Tibial artery (tissue), 4 donors: ENCODE results near the gene SCMH1.

Source experiments
- DNase-seq, 2 donors: peaks; one replicate each; pipeline ENCODE4 v3.0.0-alpha.2; 2019
- H3K27ac ChIP-seq, 2 donors: fragments of 200-600 bp; sonication (generic) in 1 of 2; 1 replicate in 1 of 2; 2 replicates in 1 of 2; pipeline ENCODE4 v1.5.1; 2018 to 2019; ENCODE audit warnings: mild to moderate bottlenecking in 1 of 2
- H3K27me3 ChIP-seq, 2 donors: fragments of 200-600 bp; sonication (generic) in 1 of 2; one replicate each; pipeline versions ENCODE4 v1.5.1 to v1.6.0; 2016 to 2019
- H3K36me3 ChIP-seq, 3 donors: fragments of 200-600 bp; sonication (generic) in 2 of 3; one replicate each; pipeline ENCODE4 v1.5.1; 2016 to 2019; ENCODE audit warnings: mild to moderate bottlenecking in 2 of 3
- H3K4me1 ChIP-seq, 4 donors: fragments of 200-600 bp; sonication (generic) in 2 of 4; 1 replicate in 3 of 4; 2 replicates in 1 of 4; pipeline ENCODE4 v1.5.1; 2016 to 2019
- H3K4me3 ChIP-seq, 2 donors: fragments of 200-600 bp; sonication (generic) in 1 of 2; 1 replicate in 1 of 2; 2 replicates in 1 of 2; pipeline ENCODE4 v1.5.1; 2018 to 2019; ENCODE audit warnings: mild to moderate bottlenecking in 2 of 2
- H3K9me3 ChIP-seq, 3 donors: fragments of 200-600 bp; sonication (generic) in 1 of 3; one replicate each; pipeline ENCODE4 v1.5.1; 2016 to 2019
- intact Hi-C: fragments of 100-400 bp; cut with DNase I; formaldehyde crosslinking; loops from one replicate; pipeline ENCODE4 v1.15.0; 2023; ENCODE audit warnings: low total_unique reads
- TF ChIP-seq, protein P1 (sequence below), 2 experiments: fragments of 200-600 bp in 1 of 2; fragments of 450-650 bp in 1 of 2; IDR thresholded peaks; one replicate each; pipeline ENCODE4 v1.5.1; 2017 to 2019; ENCODE audit warnings: antibody characterized with exemption in 2 of 2, mild to moderate bottlenecking in 1 of 2, moderate library complexity in 1 of 2

SCMH1 gene

DNA sequence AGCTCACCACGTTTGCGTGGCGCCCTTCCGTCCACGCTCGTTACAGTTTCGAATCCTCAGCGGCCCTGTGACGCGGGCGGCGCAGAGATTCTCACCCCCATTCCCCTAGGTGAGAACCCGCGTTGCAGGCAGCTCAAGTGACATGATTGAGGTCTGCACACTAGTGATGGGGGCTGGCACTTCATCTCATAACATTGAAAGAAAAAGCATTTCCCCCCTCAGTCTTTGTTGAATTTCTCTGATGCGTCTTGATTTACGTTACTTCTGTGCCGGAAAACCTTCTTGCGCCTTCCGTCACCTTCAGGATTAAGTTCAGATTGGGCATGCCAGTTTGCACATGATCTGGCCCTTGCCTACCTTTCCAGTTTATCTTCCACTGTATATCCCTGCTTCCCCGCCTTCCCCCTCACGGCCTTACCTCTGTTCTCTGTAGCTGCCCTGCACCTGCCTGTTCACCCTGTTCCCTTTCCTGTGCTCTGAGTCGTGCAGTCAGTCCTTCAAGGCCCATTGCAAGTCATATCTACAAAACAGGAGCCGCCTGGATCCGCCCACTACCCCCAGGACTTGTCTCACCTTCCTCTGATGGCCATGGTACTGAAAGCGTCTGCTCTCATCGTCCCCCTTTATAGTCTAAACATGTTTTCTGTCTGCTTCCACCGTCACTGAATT is 261.5 kb downstream of the SCMH1 start:
- H3K27ac ChIP-seq = peak overlapping the region; percentile 91 to 97
- TF ChIP-seq, protein P1, sequence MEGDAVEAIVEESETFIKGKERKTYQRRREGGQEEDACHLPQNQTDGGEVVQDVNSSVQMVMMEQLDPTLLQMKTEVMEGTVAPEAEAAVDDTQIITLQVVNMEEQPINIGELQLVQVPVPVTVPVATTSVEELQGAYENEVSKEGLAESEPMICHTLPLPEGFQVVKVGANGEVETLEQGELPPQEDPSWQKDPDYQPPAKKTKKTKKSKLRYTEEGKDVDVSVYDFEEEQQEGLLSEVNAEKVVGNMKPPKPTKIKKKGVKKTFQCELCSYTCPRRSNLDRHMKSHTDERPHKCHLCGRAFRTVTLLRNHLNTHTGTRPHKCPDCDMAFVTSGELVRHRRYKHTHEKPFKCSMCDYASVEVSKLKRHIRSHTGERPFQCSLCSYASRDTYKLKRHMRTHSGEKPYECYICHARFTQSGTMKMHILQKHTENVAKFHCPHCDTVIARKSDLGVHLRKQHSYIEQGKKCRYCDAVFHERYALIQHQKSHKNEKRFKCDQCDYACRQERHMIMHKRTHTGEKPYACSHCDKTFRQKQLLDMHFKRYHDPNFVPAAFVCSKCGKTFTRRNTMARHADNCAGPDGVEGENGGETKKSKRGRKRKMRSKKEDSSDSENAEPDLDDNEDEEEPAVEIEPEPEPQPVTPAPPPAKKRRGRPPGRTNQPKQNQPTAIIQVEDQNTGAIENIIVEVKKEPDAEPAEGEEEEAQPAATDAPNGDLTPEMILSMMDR (IDR thresholded peaks at IDR 0.05) = no peak
- no peak for DNase-seq
- peaks cover 0 to 85% (median 49%) of the 10 kb centered on the region in 4 donors for H3K4me1 ChIP-seq
- peak overlapping the region; percentile 78 to 89 for H3K4me3 ChIP-seq
- no peaks in the 10 kb centered on the region for H3K27me3 ChIP-seq
- no peaks in the 10 kb centered on the region for H3K9me3 ChIP-seq
- peaks cover 0 to 11% (median 7%) of the 10 kb centered on the region in 3 donors for H3K36me3 ChIP-seq
- intact Hi-C loops = no loop called here

DNA sequence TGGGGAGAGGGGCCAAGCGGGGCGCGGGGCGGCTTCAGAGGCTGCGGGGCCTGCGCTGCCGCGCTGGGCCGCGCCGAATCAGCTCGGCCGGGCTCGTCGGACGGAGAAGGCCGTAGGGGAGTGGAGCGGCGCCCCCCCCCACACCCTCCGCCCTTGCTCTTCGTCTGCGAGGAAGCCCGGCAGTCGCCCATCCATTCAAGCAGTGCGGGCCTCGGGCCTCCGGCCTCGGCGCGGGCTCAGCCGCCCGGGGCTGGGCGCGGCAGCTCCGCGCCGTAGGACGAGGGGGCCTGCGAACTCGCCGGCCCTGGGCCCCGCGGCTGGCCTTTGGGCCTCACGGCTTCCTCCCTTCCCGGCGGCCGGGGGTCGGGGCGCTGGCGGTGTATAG is 262.0 kb downstream of the SCMH1 start:
- H3K27me3 ChIP-seq = no peaks in the 10 kb centered on the region
- DNase-seq = no peak
- no peaks in the 10 kb centered on the region for H3K9me3 ChIP-seq
- H3K4me1 ChIP-seq = peaks cover 0 to 79% (median 44%) of the 10 kb centered on the region in 4 donors
- H3K4me3 ChIP-seq = peak overlapping the region; percentile 78 to 89
- H3K27ac ChIP-seq = peak overlapping the region; percentile 91 to 97
- peaks cover 0 to 7% (median 6%) of the 10 kb centered on the region in 3 donors for H3K36me3 ChIP-seq
- intact Hi-C loops = no loop called here
- TF ChIP-seq, protein P1 (IDR thresholded peaks at IDR 0.05) = no peak

DNA sequence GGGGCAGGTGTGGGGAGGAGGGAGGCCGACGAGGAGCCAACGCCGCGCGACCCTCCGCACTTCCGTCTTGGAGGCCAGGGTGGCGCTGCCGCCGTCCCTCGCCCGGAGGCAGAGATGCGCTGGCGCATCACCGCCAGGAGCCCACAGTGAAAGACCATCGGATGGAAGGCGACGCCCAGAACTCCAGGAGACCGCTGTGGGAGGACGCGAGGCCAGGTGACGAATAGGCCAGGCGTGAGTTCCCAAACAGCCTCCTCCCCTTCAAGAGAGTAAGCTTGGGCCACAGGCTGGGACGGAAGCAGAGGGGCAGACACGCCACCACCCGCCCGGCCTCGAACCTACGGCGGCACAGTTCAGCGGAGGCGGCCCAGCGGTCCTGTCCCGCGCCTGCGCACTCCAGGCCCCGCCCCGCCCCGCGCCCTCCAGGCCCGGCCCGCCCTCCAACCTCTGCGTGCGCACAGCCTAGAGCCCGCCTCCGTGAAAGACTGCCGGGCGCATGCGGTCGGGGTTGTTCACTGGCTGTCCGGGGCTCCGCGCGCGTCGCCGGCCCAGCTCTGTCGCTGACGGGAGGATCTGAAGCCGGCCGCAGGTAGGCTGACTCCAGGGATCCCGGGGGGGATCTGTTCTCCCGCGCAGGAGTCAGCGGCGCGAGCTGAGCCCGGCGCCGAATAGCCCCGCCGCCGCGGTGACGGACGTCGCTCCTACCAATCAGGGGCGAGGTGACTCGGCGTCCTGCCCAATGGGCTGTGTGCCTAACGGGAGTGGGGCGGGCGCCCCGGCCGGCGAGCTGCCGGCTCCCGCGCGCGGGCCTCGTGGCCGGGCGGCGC is 262.7 kb downstream of the SCMH1 start, which contains the start of gene CTPS1:
CTPS1 (plus strand) TSS at position 456 of the 827 bp plus-strand sequence. CDS start 3,595 bp downstream, outside the sequence.
- Histone ChIP-seq H3K27ac (peak within 1 kb of the TSS; percentile 91 to 97), H3K4me3 (peak within 1 kb of the TSS; percentile 78 to 89), H3K27me3 (no peaks in the 10 kb centered on the region), H3K36me3 (peaks cover 0 to under 1% (median 0%) of the 10 kb centered on the region in 3 donors), H3K9me3 (no peaks in the 10 kb centered on the region), H3K4me1 (peaks cover 0 to 73% (median 38%) of the 10 kb centered on the region in 4 donors)
- intact Hi-C loops = no loop called here
- peak; percentile 92 to 97 for DNase-seq
- TF ChIP-seq, protein P1 (IDR thresholded peaks at IDR 0.05) = peak in 1 of 2 experiments; percentile 22

DNA sequence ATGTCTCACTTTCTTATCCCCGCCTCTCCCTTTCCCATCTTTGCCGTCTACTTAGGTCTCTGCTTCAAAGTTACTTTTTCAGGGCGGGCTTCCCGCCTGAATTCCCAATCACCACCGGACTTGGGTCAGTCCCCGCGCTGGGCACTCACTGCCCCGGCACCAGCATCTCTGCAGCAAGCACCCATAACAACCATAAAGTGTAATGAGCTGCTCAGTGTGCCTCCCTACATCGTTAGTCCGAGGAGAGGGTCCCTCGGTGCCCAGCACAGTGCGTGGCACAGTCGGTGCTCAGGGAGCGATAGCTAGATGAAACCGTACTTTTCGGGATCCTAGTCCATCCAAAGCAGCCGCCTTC is 263.2 kb downstream of the SCMH1 start:
- peak overlapping the region; percentile 78 to 89 for H3K4me3 ChIP-seq
- no peaks in the 10 kb centered on the region for H3K9me3 ChIP-seq
- TF ChIP-seq, protein P1 (IDR thresholded peaks at IDR 0.05) = no peak
- H3K4me1 ChIP-seq = peaks cover 0 to 67% (median 34%) of the 10 kb centered on the region in 4 donors
- no peak for DNase-seq
- H3K36me3 ChIP-seq = no peaks in the 10 kb centered on the region
- H3K27me3 ChIP-seq = no peaks in the 10 kb centered on the region
- intact Hi-C loops = no loop called here
- H3K27ac ChIP-seq = peak overlapping the region; percentile 91 to 97

DNA sequence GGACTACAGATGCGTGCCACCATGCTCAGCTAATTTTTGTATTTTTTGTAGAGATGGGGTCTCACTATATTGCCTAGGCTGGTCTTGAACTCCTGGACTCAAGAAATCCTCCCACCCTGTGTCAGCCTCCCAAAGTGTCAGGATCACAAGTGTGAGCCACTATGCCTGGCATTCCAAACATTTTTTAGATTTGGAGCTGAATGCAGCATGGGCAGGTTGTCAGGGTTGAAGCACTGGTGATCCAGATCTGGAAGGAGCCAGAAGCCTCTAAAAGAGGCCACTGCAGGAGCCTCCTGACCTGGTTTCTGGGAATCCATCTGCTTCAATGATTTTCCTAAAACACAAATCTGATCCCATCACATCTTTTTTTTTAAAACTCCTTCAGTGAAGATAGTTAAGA is 264.4 kb downstream of the SCMH1 start:
- intact Hi-C loops = no loop called here
- Histone ChIP-seq H3K27ac (peak overlapping the region; percentile 91 to 97), H3K4me1 (peaks cover 0 to 56% (median 28%) of the 10 kb centered on the region in 4 donors), H3K9me3 (no peaks in the 10 kb centered on the region), H3K36me3 (no peaks in the 10 kb centered on the region), H3K27me3 (no peaks in the 10 kb centered on the region), H3K4me3 (no peak overlapping the region)
- no peak for DNase-seq
- TF ChIP-seq, protein P1 (IDR thresholded peaks at IDR 0.05) = no peak
